KMS-11 (cell line): ENCODE measurements around the gene USH2A.

Experiments used
- H2AFZ ChIP-seq: fragments of 200-600 bp; sonication (generic); 2 replicates; pipeline ENCODE4 v1.6.1; 2016; ENCODE audit warnings: antibody characterized with exemption, mixed run types, low read depth
- H3K27ac ChIP-seq: fragments of 200-600 bp; sonication (generic); 2 replicates; pipeline ENCODE4 v1.6.1; 2016; ENCODE audit warnings: mild to moderate bottlenecking, mixed run types
- H3K27me3 ChIP-seq: fragments of 200-600 bp; sonication (generic); 2 replicates; pipeline ENCODE4 v1.6.1; 2017; ENCODE audit warnings: mild to moderate bottlenecking, low read depth, mixed run types, moderate library complexity; ENCODE audit not compliant: insufficient read depth
- H3K36me3 ChIP-seq: fragments of 200-600 bp; sonication (generic); 2 replicates; pipeline ENCODE4 v1.6.1; 2017; ENCODE audit warnings: mild to moderate bottlenecking, mixed run types; ENCODE audit not compliant: insufficient read depth
- H3K4me1 ChIP-seq: fragments of 200-600 bp; sonication (generic); 2 replicates; pipeline ENCODE4 v1.6.1; 2016; ENCODE audit warnings: mild to moderate bottlenecking, low read depth, mixed run types; ENCODE audit not compliant: poor library complexity, severe bottlenecking
- H3K4me2 ChIP-seq: fragments of 200-600 bp; sonication (generic); 2 replicates; pipeline ENCODE4 v1.7.0; 2016; ENCODE audit warnings: mild to moderate bottlenecking, mixed run types
- H3K4me3 ChIP-seq: fragments of 200-600 bp; sonication (generic); IDR thresholded peaks from 2 replicates; pipeline ENCODE4 v1.6.1; 2017; ENCODE audit warnings: low read depth, low read length, mixed read lengths; ENCODE audit not compliant: insufficient read depth
- H3K79me2 ChIP-seq: fragments of 200-600 bp; sonication (generic); 2 replicates; pipeline ENCODE4 v1.6.1; 2016; ENCODE audit warnings: low read depth, mixed run types; ENCODE audit not compliant: insufficient read depth
- H3K9ac ChIP-seq: fragments of 200-600 bp; sonication (generic); 2 replicates; pipeline ENCODE4 v1.6.1; 2016; ENCODE audit warnings: mild to moderate bottlenecking, mixed run types
- H4K20me1 ChIP-seq: fragments of 200-600 bp; sonication (generic); 2 replicates; pipeline ENCODE4 v1.6.1; 2016; ENCODE audit warnings: mild to moderate bottlenecking, mixed run types; ENCODE audit not compliant: insufficient read depth
- TF ChIP-seq, protein P1 (sequence below): fragments of 200-600 bp; sonication (generic); conservative IDR thresholded peaks from 2 replicates; pipeline ENCODE4 v1.6.1; 2017; ENCODE audit warnings: low read depth, mild to moderate bottlenecking, antibody characterized with exemption, low read length, moderate library complexity, mixed read lengths

Gene USH2A

DNA sequence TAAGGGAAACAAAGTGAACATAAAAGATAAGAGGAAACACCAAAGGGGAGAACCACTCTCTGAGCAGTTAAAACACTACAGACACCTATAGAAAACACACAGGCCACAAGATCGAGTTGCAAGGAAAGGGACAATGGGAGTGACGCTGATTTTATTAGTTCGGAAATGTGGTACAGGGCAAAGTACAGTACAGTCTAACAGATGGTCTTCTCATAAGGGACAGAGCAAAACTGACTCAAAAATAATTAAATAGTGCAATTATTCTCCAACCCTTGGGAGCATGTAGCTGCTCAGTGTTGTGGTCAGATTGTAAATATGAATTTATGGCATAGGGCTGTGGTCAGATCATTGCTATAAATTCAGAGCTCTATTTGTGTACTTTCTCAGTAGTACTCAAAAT is 352.0 kb downstream of the USH2A start:
- Histone ChIP-seq H3K4me3 (no peak overlapping the region), H3K4me1 (no peaks in the 10 kb centered on the region), H4K20me1 (no peaks in the 10 kb centered on the region), H2AFZ (no peak overlapping the region), H3K27ac (no peak overlapping the region), H3K9ac (no peak overlapping the region), H3K4me2 (no peak overlapping the region), H3K27me3 (no peaks in the 10 kb centered on the region), H3K36me3 (no peaks in the 10 kb centered on the region), H3K79me2 (no peaks in the 10 kb centered on the region)
- TF ChIP-seq, protein P1, sequence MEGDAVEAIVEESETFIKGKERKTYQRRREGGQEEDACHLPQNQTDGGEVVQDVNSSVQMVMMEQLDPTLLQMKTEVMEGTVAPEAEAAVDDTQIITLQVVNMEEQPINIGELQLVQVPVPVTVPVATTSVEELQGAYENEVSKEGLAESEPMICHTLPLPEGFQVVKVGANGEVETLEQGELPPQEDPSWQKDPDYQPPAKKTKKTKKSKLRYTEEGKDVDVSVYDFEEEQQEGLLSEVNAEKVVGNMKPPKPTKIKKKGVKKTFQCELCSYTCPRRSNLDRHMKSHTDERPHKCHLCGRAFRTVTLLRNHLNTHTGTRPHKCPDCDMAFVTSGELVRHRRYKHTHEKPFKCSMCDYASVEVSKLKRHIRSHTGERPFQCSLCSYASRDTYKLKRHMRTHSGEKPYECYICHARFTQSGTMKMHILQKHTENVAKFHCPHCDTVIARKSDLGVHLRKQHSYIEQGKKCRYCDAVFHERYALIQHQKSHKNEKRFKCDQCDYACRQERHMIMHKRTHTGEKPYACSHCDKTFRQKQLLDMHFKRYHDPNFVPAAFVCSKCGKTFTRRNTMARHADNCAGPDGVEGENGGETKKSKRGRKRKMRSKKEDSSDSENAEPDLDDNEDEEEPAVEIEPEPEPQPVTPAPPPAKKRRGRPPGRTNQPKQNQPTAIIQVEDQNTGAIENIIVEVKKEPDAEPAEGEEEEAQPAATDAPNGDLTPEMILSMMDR, result no peak

DNA sequence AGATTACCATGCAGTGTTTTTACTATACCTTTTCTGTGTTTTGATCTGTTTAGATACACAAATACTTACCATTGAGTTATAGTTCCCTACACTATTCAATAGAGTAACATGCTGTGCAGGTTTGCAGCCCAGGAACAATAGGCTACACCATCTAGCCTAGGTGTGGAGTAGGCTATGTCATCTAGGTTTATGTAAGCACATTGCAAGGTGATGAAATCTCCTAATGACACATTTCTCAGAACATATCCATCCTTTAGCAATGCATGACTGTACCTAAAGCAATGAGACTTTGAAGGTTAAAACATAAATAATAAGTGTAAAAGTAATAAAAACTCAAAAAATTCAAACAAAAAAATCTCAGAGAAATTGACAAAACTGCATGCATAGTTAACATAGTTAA is 358.6 kb downstream of the USH2A start:
- no peak overlapping the region for H3K4me2 ChIP-seq
- H3K4me3 ChIP-seq, result no peak overlapping the region
- H3K9ac ChIP-seq, result no peak overlapping the region
- H3K79me2 ChIP-seq, result no peaks in the 10 kb centered on the region
- TF ChIP-seq, protein P1, result no peak
- no peak overlapping the region for H3K27ac ChIP-seq
- H3K4me1 ChIP-seq, result no peaks in the 10 kb centered on the region
- H2AFZ ChIP-seq, result no peak overlapping the region
- no peaks in the 10 kb centered on the region for H4K20me1 ChIP-seq
- H3K27me3 ChIP-seq, result no peaks in the 10 kb centered on the region
- H3K36me3 ChIP-seq, result no peaks in the 10 kb centered on the region

DNA sequence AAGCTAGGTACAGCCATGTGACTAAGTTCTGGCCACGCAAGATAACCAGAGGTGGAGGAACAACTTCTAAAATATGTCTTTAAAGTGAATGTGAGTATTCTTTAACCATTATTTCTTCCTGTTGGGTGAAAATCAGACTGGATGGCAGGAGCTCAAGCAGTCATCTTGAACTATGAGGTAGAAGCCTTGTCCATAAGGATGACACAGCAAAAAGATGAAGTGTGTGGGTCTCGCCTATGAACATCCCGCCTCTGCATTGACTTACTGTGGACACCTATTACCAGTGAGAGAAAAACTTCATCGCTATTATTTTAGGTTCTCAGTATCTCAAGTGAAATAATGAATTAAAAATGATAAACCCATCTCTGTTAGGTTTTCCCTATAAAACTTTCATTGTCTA is 365.3 kb downstream of the USH2A start:
- Histone ChIP-seq H3K36me3 (no peaks in the 10 kb centered on the region), H4K20me1 (no peaks in the 10 kb centered on the region), H3K4me2 (no peak overlapping the region), H3K27ac (no peak overlapping the region), H3K4me3 (no peak overlapping the region), H2AFZ (no peak overlapping the region), H3K9ac (no peak overlapping the region), H3K4me1 (no peaks in the 10 kb centered on the region), H3K79me2 (no peaks in the 10 kb centered on the region), H3K27me3 (no peaks in the 10 kb centered on the region)
- TF ChIP-seq, protein P1, result no peak

DNA sequence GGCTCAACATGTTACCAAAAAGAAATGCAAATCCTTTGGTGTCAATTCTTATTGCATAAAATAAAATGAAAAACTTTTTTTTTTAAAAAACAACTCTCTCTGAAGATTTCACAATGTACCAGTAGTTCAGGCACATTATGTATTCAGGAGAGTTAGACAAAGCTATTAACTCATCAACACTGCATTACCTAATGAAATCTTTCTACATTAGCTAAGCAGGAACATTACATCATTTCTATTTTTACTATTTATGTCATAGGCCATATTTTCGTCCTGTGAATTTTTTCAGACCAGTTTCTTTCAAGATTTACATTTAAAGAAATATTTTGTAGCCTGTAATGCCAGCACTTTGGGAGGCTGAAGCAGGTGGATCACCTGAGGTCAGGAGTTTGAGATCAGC is 366.2 kb downstream of the USH2A start:
- no peaks in the 10 kb centered on the region for H3K4me1 ChIP-seq
- H3K4me2 ChIP-seq, result no peak overlapping the region
- H3K79me2 ChIP-seq, result no peaks in the 10 kb centered on the region
- H3K27ac ChIP-seq, result no peak overlapping the region
- H3K9ac ChIP-seq, result no peak overlapping the region
- H3K27me3 ChIP-seq, result no peaks in the 10 kb centered on the region
- no peak overlapping the region for H3K4me3 ChIP-seq
- H4K20me1 ChIP-seq, result no peaks in the 10 kb centered on the region
- TF ChIP-seq, protein P1, result no peak
- no peak overlapping the region for H2AFZ ChIP-seq
- H3K36me3 ChIP-seq, result no peaks in the 10 kb centered on the region

DNA sequence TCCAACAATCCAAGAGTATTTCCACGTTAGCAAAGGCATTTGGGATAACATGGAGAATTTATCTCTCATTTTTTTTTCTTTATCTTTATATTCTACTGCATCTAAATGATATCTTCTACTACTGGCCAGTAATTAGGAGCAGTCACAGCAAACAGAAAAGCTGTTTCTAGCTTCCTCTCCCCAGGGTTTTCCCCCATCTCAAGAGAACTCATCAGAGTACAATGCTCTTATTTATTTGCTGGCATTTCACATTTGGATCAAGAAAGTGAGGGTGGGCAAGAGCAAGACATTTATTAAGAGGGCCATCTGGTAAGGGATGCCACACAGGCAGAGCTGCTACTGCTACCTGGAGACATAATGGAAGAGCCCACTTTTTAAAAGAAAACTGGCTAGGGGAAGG is 368.2 kb downstream of the USH2A start:
- Histone ChIP-seq H3K4me3 (no peak overlapping the region), H3K36me3 (no peaks in the 10 kb centered on the region), H3K27me3 (no peaks in the 10 kb centered on the region), H3K4me2 (no peak overlapping the region), H3K4me1 (no peaks in the 10 kb centered on the region), H3K79me2 (no peaks in the 10 kb centered on the region), H4K20me1 (no peaks in the 10 kb centered on the region), H2AFZ (no peak overlapping the region), H3K9ac (no peak overlapping the region), H3K27ac (no peak overlapping the region)
- TF ChIP-seq, protein P1, result no peak
